HG03520 (cell line): ENCODE results near the gene DENND1A.

ENCODE experiments used
- ATAC-seq: cut with Tn5 transposase; IDR thresholded peaks from one replicate; pipeline ENCODE4 v1.9.1; 2021; ENCODE audit warnings: mild to moderate bottlenecking, moderate library complexity; ENCODE audit not compliant: unreplicated experiment

The DENND1A gene

GRCh38 chr9:123422635-123423310 is 507.2 kb downstream of the DENND1A start:
- ATAC-seq, result no peak

GRCh38 chr9:123421801-123422455 is 508.0 kb downstream of the DENND1A start:
- ATAC-seq, result no peak

- ATAC-seq, result no peak
These were observed 508.7 kb downstream of the DENND1A start for GRCh38 chr9:123421186-123421585.

DNA sequence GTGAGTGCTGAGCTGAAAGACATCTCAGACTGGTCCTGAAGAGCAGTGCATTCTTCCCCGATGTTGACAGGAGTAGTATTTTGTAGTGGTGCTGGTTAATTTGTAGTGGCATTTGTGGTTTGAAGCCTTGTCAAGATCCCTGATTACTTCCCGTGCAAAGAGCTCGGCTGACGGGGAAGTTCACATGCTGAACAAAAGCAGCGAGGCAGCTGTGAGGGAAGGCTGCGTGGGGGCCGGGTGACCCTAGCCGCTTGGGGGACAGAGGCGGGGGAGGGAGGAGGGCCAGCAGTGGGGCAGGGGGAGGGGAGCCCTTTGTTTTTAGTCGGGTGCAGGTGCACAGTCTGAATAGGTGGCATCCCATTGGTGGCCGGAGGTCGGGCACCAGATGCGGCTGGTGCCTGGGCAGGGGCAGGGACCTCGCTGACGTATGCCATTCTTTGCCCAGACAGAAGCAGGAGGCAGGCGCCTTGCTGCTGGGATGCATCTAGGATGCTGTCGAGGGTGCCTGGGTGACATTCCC is 509.3 kb downstream of the DENND1A start:
- no peak for ATAC-seq

- ATAC-seq, result no peak
These were observed 510.0 kb downstream of the DENND1A start for GRCh38 chr9:123419721-123420591.

DNA sequence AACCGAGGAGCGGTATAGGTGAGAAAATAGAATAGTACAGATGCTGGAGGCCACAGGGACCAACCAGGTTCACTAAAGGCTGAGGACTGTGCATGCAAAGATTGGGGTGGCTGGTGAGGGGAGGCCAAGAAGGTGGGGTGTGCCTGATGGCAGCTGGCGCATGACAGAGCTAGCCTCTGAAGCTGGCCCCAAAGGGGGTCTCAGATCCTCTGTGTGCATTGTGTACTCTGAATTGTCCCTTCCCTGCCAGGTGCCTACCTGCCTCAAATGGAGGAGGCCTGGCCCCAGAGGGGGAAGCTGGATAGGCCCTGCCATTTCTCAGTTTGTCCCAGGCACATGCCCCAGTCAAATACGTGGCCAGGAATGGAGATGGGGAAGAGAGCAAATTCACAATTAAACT is 510.8 kb downstream of the DENND1A start:
- no peak for ATAC-seq

- no peak for ATAC-seq
These were observed 511.4 kb downstream of the DENND1A start for GRCh38 chr9:123418506-123418905.

DNA sequence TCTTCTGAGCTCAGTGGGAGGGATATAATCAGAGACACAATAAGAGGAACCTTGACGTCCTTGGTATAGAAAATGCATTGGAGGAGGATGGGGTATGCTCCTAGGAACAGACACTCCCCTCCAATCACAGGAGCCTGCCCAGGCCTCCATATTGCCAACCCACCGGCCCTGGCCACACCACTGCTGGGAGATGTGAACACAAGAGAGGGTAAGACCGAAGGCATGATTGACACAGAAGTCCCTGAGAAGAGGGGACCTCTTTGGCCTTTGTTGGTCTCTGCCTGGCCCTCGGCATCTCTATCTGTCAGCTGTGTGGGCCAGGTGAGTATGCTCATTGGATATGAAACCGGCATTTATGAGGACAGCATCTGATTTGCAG is 511.9 kb downstream of the DENND1A start:
- ATAC-seq, result no peak

- ATAC-seq, result no peak
These were observed 512.5 kb downstream of the DENND1A start for GRCh38 chr9:123417289-123418051.

- no peak for ATAC-seq
These were observed 513.8 kb downstream of the DENND1A start for GRCh38 chr9:123416176-123416575.

DNA sequence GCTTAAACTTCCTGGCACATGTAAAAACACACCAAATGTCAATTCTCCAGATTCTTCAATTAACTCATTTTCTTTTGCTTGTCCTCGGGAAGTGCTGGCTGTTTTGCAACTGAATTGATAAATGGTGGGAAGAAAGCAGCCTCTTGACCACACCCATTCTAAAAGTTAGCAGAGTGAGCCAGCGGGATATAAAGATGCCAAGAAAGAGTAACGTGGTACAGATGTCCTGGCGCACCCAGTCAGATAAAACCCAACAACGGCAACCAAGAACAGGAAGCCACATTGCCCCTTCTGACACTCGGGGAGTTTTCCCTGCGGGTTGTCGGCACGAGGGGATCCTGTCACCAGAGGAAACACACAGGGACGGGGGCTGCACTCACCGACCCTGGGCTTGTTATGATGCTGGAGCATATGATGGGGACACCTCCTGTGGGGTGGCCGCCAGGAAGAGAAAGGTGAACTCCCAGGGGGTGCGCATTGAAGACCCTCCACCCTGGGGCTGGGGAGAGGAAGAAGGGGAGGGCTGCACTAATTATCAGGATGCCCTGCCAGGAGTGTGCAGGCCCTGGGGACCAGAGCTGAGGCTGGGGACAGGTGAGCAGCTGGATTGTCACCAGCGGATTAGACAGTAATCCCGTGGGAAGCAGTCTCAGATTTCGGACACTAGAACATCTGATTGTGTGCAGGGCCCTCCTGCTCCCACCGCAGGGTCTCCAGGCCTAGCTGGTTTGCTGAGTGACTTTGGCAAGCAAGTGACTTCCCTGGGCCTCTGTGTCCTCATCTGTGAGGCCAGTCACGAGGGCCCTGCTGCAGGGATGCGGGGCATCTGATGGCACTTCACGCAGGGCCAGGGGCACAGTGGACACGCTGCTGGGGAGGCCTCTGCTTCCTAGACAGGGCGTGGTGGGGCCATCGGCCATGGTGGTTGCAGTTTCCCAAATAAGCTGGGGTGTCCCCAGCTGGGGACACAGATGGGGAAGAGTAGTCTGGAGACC is 514.7 kb downstream of the DENND1A start:
- ATAC-seq, result no peak

- no peak for ATAC-seq
These were observed 515.7 kb downstream of the DENND1A start for GRCh38 chr9:123414204-123414603.

- no peak for ATAC-seq
These were observed 517.6 kb downstream of the DENND1A start for GRCh38 chr9:123412171-123412820.

DNA sequence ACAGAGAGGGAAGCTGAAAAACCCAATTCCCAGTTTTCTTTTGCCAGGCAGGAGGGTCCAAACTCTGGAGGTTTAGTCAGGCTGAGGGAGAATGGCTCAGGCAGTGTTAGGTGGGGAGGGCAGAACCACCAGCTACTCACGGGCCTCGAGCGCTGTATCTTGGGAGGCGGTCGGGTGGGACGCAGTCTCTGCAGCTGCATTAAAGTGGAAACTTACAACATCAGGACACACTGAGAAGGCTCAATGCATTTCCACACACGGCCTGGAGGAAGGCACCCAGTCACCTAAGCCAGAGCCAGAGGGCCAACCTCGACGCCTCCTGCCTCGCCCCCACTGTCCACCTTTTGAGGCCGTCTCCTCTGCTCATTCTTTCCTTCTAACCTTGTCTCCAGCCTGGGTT is 518.3 kb downstream of the DENND1A start:
- ATAC-seq, result no peak

DNA sequence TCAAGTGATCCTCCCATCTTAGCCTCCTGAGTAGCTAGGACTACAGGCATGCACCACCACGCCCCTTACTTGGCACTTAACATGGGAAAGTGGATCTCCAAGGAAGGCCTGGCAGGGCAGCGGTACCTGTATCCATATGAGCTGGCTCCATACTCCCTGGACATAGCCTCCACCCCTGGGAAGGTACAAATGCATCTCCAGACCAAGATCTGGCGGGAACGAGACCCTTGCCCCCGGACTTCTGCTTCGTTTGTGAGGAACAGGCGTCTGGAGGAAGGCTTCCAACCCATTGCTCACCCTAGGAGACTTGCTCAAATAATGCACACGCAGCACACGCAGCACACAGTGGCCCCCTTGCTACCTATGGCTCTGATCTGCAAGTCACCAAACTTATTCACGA is 518.7 kb downstream of the DENND1A start:
- ATAC-seq, result no peak

DNA sequence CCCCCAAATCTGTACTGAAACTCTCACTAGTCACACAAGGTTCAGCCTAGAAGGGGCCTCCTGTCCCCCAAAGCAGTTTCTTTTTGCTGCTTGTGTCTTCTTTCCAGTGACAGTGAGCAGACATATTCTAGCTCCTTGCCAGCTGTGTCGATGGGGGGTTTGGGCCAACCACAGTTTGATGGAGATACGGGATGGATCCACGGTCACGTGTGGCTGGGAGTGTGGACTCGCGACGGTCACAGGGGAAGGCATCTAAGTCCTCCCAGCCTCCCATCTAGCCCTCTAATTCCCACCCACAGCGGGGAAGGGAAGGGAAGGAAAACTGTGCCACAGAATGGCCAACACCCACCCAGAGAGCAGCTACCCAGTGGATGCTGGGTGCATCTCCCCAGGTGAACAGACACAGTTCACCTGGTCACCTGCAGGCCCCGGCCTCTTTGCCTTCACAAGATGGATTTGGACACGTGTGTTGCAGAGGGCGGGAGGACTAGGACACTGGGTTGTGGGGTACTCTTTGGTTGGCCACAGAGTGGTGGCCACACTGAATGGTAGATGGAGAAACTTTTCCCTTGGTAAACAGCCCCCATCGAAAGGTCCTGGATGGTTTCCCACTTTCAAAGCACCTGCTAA is 519.5 kb downstream of the DENND1A start:
- ATAC-seq, result no peak

GRCh38 chr9:123408313-123409262 is 521.3 kb downstream of the DENND1A start:
- no peak for ATAC-seq
